Psoas muscle (tissue), 8 donors: ENCODE measurements around the gene ZBTB17. TPM values are rescaled to one million over a fixed set of nuclear protein-coding genes. Genes with fewer than 3 reads are reported as not detected.
"Not testable (repeated sequence)": the region's sequence is repeated elsewhere in the genome, so short reads cannot be mapped to it uniquely, and the experiment has no call there.

ENCODE experiments used
- ATAC-seq, 4 donors: fragments of 200-7000 bp; cut with Tn5 transposase; one replicate each; pipeline ENCODE4 v1.9.1; 2020; ENCODE audit warnings: moderate library complexity in 3 of 4, mild to moderate bottlenecking in 2 of 4
- DNase-seq, 2 donors: peaks; one replicate each; pipeline ENCODE4 v3.0.0-alpha.2; 2020
- H3K27ac ChIP-seq: fragments of 200-600 bp; one replicate; pipeline ENCODE4 v1.8.0; 2022
- H3K27me3 ChIP-seq, 3 donors: fragments of 200-600 bp in 1 of 3; one replicate each; pipeline versions ENCODE4 v1.6.1 to v1.8.0; 2013 to 2022; ENCODE audit warnings: low read length in 2 of 3, mild to moderate bottlenecking in 2 of 3, moderate library complexity in 1 of 3; ENCODE audit not compliant: insufficient read depth in 3 of 3
- H3K36me3 ChIP-seq, 2 donors: fragments of 200-600 bp in 1 of 2; one replicate each; pipeline versions ENCODE4 v1.6.1 to v1.8.0; 2013 to 2022; ENCODE audit warnings: low read depth in 1 of 2, mild to moderate bottlenecking in 1 of 2, moderate library complexity in 1 of 2; ENCODE audit not compliant: insufficient read depth in 1 of 2
- H3K4me1 ChIP-seq: fragments of 200-600 bp; one replicate; pipeline ENCODE4 v1.8.0; 2022
- H3K4me3 ChIP-seq: fragments of 200-600 bp; one replicate; pipeline ENCODE4 v1.8.0; 2022; ENCODE audit warnings: mild to moderate bottlenecking
- H3K9me3 ChIP-seq: fragments of 200-600 bp; one replicate; pipeline ENCODE4 v1.8.0; 2022
- CTCF ChIP-seq: fragments of 200-600 bp; IDR thresholded peaks from one replicate; pipeline ENCODE4 v1.8.0; 2022; ENCODE audit warnings: antibody characterized with exemption
- WGBS, 3 donors: extraction: QIAGEN DNeasy Blood & Tissue Kit; methylation state at CpG; one replicate each; pipeline versions ENCODE4 v1.1.6 to v1.1.7; 2013; 5-methylcytosine and 5-hydroxymethylcytosine counted together
- intact Hi-C, 2 donors: fragments of 100-400 bp; cut with DNase I; formaldehyde crosslinking; loops; one replicate each; pipeline versions ENCODE4 v1.11.0 to v1.14.2; 2022
- polyA plus RNA-seq, 3 donors: library from polyadenylated mRNA; stranded (reverse); fragments of 200-250 nt; gene quantifications; one replicate each; pipeline ENCODE4 v1.2.3, GENCODE V29; 2013
- total RNA-seq, 4 donors: library from RNA; stranded (reverse); fragmentation: NEBNext Ultra II Directional in 2 of 4; extraction: Animal tissue kit (Norgen Biotek cat#: 25700) in 2 of 4; gene quantifications; one replicate each; pipeline versions ENCODE4 v1.2.1 to v1.2.4, GENCODE V29; 2021 to 2023
- donor health status: healthy with polysubstance abuse.
- donor health status: DM: no; HTN: no; CAD: no; lungs with moderate emphysema.
- donor health status: Bipolar disorder and iron deficiency.
- donor health status: healthy.
- donor health status: DM: yes; HTN: yes; CAD: no.
- donor health status: DM: no; HTN: no; CAD: no.
- donor health status: DM: no; HTN: no; CAD: no.
- donor health status: DM: yes; HTN: yes; CAD: no.

Gene ZBTB17
- total and polyA plus RNA-seq, 7 donors = 23.5 to 44.3 (median 29.5) TPM

DNA sequence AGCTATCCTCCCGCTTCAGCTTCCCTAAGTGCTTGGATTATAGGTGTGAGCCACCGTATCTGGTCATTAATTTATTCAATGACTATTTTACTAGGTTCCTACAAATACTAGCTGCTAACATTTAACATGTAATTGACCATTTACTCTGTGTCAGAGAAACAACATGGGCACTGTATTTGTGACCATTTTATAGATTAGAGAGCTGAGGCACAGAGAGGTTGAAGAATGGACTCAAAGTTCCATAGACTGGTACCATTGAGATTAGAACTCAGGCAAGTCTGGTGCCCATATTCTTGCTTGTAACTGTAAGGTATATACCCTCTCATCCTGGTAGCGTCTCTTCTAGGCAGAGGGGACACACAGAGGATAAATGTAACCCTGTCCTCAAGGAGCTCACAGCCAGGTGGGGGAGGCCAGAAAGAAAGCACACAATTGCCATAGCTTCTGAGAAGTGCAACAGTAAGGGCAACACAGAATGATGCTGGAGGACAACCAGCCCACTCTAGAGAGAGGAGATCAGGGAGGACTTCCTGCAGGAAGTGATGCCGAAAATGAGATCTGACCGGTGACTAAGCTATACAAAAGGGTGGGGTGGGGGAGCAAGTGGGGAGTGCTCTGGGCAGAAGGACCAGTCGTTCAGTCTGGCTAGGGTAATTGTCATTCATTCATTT lies 31.9 kb upstream of the ZBTB17 start:
- TF ChIP-seq CTCF = no peak
- Histone ChIP-seq H3K4me1 (peaks cover 5% of the 10 kb centered on the region), H3K4me3 (no peak overlapping the region), H3K36me3 (no peaks in the 10 kb centered on the region), H3K27ac (no peak overlapping the region), H3K9me3 (no peaks in the 10 kb centered on the region), H3K27me3 (no peaks in the 10 kb centered on the region)
- WGBS, 3 donors = 78 to 84% (median 79%) methylated on average over 6 of the region's 6 CpGs
- intact Hi-C loops = loop anchor here in 1 of 2 donors (2.0 kb wide), 2 partner anchors 25 to 49 kb away; no protein-coding TSS in a partner anchor
- no peak for ATAC-seq
- peak in 1 of 2 donors; percentile 12 for DNase-seq

DNA sequence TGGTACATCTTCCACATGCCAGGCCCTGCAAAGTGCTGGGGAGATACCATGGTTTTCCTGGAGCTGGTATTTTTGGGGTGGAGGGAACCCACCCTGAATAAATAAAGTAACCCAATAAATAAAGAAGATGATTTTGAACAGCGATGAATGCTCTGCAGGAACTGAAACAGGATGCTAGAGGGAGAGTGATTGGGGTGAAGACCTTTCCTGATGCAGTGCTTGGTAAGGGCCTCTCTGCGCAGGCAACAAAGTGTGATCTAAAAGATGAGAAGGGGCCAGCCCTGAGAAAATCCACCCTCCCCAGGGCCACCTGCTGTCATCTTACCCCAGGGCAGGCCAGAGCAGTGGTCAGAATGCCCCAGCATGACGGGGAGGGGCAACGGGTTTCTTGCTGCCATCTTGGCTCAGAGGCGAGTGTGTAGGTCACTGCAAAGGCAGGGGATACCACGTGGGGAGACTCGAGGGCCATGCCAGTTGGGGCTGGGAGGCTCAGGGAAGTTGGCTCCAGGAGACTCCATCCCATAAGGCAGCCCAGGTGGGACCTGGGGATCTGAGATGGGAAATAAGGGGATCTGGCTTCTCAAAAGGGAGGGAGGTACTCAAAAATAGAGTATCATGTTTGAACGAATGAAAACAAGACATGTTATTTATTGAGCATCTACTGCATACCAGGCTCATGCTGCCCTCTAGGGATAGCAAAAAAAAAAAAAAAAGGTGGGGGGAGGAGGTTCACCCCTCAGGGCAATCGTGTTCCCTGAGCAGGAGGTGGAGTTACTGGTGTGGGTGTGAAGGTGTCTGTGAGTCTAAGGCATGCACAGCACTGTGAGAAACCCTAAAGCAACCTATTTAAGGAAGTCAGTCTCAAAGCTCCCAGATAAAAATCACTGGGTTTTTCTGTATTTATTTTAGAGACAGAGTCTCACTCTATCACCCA lies 30.9 kb upstream of the ZBTB17 start:
- intact Hi-C loops = no loop called here
- ATAC-seq = no peak
- peak in 1 of 2 donors; percentile 54 for DNase-seq

DNA sequence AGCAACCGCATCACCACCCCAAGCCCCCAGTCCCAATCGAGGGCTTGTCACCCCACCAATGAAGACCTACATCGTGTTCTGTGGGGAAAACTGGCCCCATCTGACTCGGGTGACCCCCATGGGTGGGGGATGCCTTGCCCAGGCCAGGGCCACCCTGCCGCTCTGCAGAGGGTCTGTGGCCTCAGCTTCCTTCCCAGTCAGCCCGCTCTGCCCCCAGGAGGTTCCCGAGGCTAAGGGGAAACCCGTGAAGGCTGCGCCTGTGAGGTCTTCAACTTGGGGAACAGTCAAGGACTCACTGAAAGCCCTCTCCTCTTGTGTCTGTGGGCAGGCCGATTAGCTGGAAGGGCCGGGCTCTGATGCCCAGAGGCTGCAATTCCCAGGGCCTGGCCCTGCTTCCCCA lies 30.1 kb upstream of the ZBTB17 start:
- TF ChIP-seq CTCF = no peak
- DNase-seq (peak in 1 of 2 donors; percentile 49), ATAC-seq (no peak)
- intact Hi-C loops = no loop called here
- Histone ChIP-seq H3K27ac (no peak overlapping the region), H3K27me3 (no peaks in the 10 kb centered on the region), H3K4me1 (no peaks in the 10 kb centered on the region), H3K36me3 (no peaks in the 10 kb centered on the region), H3K9me3 (no peaks in the 10 kb centered on the region), H3K4me3 (no peak overlapping the region)
- WGBS, 3 donors = 79 to 84% (median 80%) methylated on average over 11 of the region's 11 CpGs

More for the DNA sequence above, 30.9 kb upstream of the ZBTB17 start:
- Histone ChIP-seq H3K9me3 (no peaks in the 10 kb centered on the region), H3K4me3 (no peak overlapping the region), H3K4me1 (no peaks in the 10 kb centered on the region), H3K27ac (no peak overlapping the region), H3K27me3 (no peaks in the 10 kb centered on the region), H3K36me3 (no peaks in the 10 kb centered on the region)
- no peak for TF ChIP-seq CTCF
- 53 to 61% (median 60%) methylated on average over 9 of the region's 9 CpGs for WGBS, 3 donors

DNA sequence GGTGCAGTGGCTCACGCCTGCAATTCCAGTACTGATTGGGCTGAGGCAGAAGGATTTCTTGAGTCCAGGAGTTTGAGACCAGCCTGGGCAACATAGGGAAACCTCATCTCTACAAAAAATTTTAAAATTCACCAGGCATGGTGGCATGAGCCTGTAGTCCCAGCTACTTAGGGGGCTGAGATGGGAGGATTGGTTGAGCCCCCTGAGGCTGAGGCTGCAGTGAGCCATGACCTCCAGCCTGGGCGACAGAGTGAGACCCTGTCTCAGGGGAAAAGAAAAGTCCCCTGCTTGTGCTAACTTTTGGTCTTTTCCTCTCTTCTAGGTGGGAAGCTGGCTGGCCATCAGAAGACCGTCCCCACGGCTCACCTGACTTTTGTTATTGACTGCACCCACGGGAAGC lies 29.7 kb upstream of the ZBTB17 start:
- H3K9me3 ChIP-seq = no peaks in the 10 kb centered on the region
- intact Hi-C loops = no loop called here
- H3K4me3 ChIP-seq = no peak overlapping the region
- no peak for ATAC-seq
- no peaks in the 10 kb centered on the region for H3K4me1 ChIP-seq
- H3K27me3 ChIP-seq = no peaks in the 10 kb centered on the region
- no peak for TF ChIP-seq CTCF
- H3K36me3 ChIP-seq = no peaks in the 10 kb centered on the region
- WGBS, 3 donors = 86 to 89% (median 87%) methylated on average over 5 of the region's 5 CpGs
- no peak for DNase-seq
- H3K27ac ChIP-seq = no peak overlapping the region

DNA sequence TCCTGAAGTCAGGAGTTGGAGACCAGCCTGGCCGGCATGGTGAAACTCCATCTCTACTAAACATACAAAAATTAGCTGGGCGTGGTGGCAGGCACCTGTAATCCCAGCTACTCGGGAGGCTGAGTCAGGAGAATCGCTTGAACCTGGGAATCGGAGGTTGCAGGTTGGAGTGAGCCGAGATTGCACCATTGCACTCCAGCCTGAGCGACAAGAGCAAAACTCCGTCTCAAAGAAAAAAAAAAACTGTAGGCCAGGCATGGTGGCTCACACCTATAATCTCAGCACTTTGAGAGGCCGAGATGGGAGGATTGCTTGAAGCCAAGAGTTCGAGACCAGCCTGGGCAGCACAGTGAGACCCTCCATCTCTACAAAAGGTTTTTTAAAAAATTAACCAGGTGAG lies 25.4 kb upstream of the ZBTB17 start:
- H3K4me3 ChIP-seq, intact Hi-C loops, DNase-seq, H3K4me1 ChIP-seq, H3K36me3 ChIP-seq, ATAC-seq, H3K27ac ChIP-seq, H3K27me3 ChIP-seq, H3K9me3 ChIP-seq: not testable (repeated sequence)
- 80 to 94% (median 87%) methylated on average over 10 of the region's 10 CpGs for WGBS, 3 donors
